COLO668 (cell line): ENCODE measurements around the gene ZMYM4.

ENCODE experiments used
- DNase-seq: peaks from one replicate; lab custom pipeline; 2025; ENCODE audit not compliant: unreplicated experiment; lab: John Stamatoyannopoulos, UW

ZMYM4 gene

DNA sequence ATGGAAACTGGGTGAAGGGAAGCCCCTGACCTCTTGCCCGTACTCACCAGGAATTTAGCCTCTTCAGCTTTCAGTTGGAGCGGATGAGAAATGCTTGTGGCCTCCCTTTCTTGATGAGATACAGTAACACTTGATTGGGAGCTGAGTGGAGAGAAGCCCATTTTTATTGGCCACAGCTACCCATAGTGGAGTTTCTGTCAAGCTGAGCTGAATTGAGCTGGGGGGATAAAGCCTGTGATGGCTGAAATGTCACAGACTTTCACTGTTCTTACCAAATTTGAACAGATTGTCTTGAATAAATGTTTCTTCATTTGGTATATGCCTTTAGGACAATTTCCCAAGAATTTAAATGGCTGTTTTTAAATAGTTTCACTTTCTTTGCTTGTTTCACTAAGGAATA is 125.9 kb downstream of the ZMYM4 start:
- DNase-seq, result no peak

DNA sequence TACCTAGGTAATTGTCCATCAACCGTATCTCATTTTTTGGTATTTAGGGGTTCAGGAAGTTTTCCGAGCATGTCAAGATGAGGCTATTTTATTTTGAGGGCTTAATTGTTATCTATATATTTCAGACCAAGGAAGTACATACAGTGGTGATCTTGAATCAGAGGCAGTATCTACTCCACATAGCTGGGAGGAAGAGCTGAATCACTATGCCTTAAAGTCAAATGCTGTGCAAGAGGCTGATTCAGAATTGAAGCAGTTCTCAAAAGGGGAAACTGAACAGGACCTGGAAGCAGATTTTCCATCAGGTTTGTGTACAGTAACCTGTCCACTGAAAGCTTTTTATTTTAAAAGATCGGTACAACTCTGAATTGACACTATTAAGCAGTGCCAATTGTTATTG is 130.2 kb downstream of the ZMYM4 start:
- no peak for DNase-seq

DNA sequence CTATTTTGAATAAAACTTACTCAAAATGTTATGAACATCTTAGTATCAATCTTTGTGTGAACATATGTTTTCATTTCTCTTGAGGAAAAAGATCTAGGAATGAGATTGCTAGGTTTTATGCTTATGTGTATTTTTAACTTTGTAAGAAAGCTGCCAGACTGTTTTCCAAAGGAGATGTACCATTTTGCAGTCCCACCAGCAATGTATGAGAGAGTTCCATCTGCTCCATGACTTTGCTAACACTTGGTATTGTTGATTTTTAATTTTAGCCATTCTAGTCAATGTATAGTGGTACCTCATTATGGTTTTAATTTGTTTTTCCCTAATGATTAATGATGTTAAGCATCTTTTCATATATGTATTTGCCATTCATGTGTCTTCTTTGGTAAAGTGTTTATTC is 132.5 kb downstream of the ZMYM4 start:
- DNase-seq, result no peak

GRCh38 chr1:35406103-35406502 is 137.6 kb downstream of the ZMYM4 start:
- DNase-seq, result no peak

- DNase-seq, result no peak
Observed at GRCh38 chr1:35407743-35408142, 139.2 kb downstream of the ZMYM4 start.

GRCh38 chr1:35408925-35409324 is 140.4 kb downstream of the ZMYM4 start:
- no peak for DNase-seq

- no peak for DNase-seq
Observed at GRCh38 chr1:35426097-35426586, 157.6 kb downstream of the ZMYM4 start.

DNA sequence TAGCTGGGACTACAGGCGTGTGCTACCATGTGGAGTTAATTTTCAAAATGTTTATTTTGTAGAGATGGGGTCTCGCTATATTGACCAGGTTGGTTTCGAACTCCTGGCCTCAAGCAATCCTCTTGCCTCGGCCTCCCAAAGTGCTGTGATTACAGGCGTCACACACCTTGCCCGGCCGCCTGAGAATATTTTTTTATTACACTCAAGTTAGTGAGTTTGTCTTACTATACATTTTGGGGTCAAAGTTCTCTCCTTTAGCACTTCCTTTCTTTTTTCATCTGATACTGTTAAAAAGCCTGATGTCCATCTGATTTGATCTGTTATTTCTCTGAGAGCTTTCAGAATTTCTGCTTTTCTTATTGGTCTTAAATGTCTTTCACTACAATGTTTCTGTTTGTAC is 159.9 kb downstream of the ZMYM4 start:
- DNase-seq, result no peak

GRCh38 chr1:35430762-35431161 is 162.3 kb downstream of the ZMYM4 start:
- no peak for DNase-seq

- no peak for DNase-seq
Observed at GRCh38 chr1:35431173-35431599, 162.7 kb downstream of the ZMYM4 start.

DNA sequence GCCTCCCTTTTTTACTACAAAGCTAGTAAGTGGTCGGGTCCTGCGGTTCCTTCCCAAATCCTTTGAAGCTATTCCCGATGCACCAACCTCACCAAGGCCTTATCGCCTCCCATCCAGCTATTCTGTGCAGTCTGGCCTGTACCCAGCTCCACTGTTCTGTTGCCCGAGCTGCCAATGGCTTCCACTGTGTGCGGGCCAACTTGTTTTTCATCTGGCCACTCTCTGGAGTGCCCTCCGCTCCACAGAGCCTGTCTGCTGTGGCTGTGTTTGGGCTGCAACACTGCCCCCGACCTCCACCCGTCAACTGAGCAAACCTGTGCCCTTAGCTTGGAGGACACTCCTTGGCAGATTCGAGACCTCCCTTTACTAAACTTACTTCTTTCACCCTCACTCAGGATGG is 163.7 kb downstream of the ZMYM4 start:
- DNase-seq, result no peak

DNA sequence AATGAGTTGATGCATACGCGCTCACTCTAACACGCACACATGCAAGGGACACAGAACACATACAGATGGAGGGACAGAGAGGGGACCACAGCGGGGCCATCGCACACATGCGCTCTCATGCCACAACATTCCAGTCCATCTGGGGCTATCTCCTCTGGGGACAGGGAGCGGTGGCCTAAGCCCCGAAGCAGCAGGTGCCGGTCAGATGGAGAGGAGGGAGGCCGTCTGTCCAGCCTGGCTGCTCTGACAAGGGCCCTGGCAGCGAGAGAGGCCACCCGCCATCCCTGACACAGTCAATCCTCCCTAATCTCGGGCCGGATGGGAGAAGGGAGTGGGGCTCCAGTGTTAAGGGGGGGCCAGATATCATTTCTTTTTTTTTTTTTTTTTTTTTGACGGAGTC is 165.2 kb downstream of the ZMYM4 start:
- DNase-seq, result no peak

DNA sequence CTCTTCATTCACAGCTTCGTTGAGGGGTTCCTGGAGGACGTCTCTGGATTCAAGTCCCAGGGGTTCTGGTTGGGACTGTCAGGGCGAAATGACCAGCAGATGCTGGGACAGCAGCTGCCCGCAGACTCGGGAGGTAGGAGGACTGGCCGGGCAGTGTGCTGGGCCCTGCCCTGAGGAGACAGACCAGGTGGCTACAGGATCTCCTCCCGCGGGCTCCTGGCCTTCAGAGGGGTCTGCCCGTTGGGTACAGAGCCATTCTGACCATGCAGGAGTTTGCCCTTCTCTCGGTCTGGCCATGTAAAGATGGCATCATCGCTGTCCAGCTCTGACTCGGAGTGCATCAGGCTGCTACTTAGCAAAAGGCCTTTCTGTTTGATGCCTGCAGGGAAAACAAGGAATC is 166.2 kb downstream of the ZMYM4 start:
- no peak for DNase-seq

GRCh38 chr1:35436078-35436477 is 167.6 kb downstream of the ZMYM4 start:
- DNase-seq, result no peak

GRCh38 chr1:35437200-35437599 is 168.7 kb downstream of the ZMYM4 start:
- no peak for DNase-seq

- DNase-seq, result no peak
Observed at GRCh38 chr1:35439626-35440025, 171.1 kb downstream of the ZMYM4 start.

- DNase-seq, result no peak
Observed at GRCh38 chr1:35441926-35442579, 173.5 kb downstream of the ZMYM4 start.

- DNase-seq, result no peak
Observed at GRCh38 chr1:35442734-35443133, 174.2 kb downstream of the ZMYM4 start.

- DNase-seq, result no peak
Observed at GRCh38 chr1:35443768-35444518, 175.4 kb downstream of the ZMYM4 start.

- DNase-seq, result no peak
Observed at GRCh38 chr1:35444519-35444774, 175.9 kb downstream of the ZMYM4 start.

DNA sequence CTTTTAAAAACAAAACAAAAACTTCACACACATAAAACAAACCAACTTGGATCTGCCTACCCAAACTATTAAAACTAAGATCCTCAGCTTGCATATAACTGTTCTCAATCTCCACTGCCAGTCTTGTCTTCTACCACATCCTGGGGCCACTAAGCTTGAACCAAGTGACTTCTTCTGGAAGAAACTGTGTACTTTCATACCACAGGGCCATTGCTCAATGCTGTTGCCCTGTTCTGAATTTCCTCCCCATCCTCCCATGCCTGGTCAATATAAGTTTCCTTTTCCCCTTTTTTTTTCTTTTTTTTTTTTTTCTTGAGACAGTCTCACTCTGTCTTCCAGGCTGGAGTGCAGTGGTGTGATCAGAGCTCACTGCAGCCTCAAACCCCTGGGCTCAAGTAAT is 178.8 kb downstream of the ZMYM4 start:
- DNase-seq, result no peak

DNA sequence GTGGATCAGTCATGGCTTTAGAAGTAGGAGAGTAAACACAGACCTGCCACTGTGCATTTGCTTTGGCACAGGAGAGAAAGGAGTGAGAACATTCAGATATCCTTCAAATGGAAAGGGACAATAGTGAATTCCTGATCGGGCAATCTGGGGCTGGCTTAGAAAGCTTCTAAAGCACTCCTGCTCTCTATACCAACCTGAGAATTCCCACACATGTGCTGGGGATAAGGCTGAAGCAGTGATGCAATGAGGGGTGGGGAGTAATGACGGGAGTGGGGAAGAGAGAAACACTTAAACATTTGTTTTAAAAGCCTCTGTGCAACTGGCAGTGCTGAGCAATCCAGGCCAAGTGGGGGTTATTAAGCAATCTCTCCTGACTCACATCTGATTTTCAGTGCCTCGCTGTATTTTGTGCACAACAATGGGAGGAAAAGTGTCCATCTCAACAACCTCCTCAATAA is 179.9 kb downstream of the ZMYM4 start:
- DNase-seq, result no peak
